Left renal cortex interstitium (tissue), 4 donors: ENCODE results near the gene BHMT. TPM values are rescaled to one million over a fixed set of nuclear protein-coding genes. Genes with fewer than 3 reads are reported as not detected.
"Not testable (repeated sequence)": the region's sequence is repeated elsewhere in the genome, so short reads cannot be mapped to it uniquely, and the experiment has no call there.

Experiments
- DNase-seq, 4 donors: peaks; one replicate each; pipeline ENCODE4 v3.0.0-alpha.2; 2013; ENCODE audit warnings: low read depth in 4 of 4, low spot score in 2 of 4, missing footprints in 1 of 4
- polyA plus RNA-seq, 4 donors: library from polyadenylated mRNA; unstranded; fragments of 120-200 nt; gene quantifications; one replicate each; pipeline ENCODE4 v1.2.1, GENCODE V29; 2013; ENCODE audit not compliant: insufficient read length in 4 of 4

BHMT gene
- polyA plus RNA-seq, 4 donors: 225 to 404 (median 280) TPM

- DNase-seq: no peak
These were observed 1.8 kb upstream of the BHMT start for GRCh38 chr5:79109527-79110492.

GRCh38 chr5:79111960-79112702 lies 522 bp downstream of the BHMT start:
- no peak for DNase-seq

- no peak for DNase-seq
These were observed 1.1 kb downstream of the BHMT start for GRCh38 chr5:79112703-79113058.

- no peak for DNase-seq
These were observed 7.9 kb downstream of the BHMT start for GRCh38 chr5:79119486-79119885.

DNA sequence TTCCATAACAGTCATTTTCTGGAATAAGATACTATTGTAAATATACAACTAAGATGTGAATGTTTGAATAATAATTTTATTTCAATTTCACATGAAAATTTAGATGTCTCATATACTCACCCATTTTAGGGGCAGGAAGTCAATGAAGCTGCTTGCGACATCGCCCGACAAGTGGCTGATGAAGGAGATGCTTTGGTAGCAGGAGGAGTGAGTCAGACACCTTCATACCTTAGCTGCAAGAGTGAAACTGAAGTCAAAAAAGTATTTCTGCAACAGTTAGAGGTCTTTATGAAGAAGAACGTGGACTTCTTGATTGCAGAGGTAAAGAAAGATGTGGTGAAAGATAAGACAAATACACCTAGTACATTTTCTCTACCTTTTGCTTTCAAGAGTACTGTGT lies 8.6 kb downstream of the BHMT start:
- DNase-seq: no peak

DNA sequence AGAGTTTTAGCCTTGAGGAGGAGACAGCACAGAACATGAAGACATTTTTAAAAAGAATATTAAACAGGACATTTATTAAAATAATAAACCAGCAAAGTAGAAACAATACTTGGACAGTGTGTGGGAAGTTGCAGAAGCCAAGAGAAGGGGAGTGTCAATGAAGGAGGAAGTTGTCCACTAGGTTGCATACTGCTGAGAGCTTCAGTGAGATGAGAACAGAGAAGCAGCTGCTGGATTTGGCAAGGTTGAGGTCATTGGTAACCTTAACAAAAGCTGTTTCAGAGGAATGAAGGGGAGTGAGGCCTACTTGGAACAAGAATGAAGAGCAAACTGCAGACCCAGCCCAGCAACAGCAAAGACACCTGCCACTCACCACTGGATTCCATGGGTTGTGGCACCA lies 11.4 kb downstream of the BHMT start:
- no peak for DNase-seq

DNA sequence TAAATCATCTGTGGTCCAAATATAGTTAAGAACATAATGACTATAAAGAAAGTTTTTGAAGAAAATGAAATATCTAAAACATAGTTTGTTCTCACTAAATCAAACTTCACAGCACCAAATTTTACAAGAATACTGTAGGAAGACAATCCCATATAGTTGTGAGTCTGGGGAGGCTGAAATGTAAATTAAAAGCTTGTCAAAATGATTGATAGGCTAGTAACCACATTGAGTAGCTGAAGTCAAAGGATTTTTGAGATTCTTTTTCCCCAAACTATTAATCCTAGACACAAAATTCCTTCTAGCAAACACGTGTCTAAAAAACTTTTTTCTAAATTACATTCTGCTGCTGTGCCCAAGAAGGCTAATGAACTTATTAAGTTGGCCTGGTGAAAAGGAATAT lies 13.0 kb downstream of the BHMT start:
- no peak for DNase-seq

DNA sequence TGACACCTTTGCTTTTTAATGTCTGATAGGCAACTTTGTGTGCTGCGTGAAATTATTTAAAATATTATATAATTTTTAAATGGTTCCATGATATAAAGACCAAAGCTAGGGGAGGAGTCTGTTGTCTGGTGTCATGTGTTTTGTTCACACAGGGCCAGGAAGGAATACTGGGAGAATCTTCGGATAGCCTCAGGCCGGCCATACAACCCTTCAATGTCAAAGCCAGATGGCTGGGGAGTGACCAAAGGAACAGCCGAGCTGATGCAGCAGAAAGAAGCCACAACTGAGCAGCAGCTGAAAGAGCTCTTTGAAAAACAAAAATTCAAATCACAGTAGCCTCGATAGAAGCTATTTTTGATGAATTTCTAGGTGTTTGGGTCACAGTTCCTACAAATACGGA lies 19.2 kb downstream of the BHMT start:
- DNase-seq: no peak

- DNase-seq: peak in 3 of 4 donors; percentile 36 to 38 (median 37)
These were observed 21.6 kb downstream of the BHMT start for GRCh38 chr5:79133121-79133656.

- DNase-seq: peak; percentile 66 to 91 (median 78)
These were observed 22.2 kb downstream of the BHMT start for GRCh38 chr5:79133657-79134451.

DNA sequence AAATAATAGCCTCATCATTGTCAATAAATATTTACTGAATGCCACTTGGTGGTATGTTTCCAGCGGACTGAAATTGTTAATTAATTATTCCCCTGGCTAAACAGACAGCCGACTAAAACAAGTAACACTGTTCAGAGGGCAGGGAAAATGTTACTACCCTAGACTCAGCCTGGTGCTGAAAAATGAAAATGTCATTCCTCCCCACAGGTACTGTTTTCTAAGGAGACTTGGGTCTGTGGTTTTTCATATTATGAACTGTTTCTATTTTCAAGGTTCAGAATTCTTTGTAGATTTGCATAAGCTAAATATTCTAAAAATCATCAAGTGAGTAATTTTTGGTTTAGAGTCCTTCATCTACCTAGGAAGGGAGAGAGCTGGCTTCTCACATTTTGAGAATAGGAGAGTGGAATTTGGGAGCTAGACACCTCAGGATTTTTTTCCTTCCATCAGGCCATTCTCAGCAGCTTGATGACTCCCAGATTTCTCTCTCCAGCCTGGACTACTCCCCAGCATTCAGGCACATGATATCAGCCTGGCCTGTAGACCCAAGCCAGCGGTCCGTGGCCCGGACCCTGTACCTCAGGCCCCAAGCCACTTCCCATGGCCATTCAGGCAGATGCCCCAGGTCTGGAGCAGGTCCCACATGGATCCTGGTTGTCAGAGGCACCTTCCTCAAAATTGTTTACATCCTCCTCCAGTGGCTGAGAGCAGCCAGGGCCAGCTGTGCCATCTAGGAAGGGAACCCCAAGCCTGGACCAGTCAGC lies 24.4 kb downstream of the BHMT start:
- no peak for DNase-seq

DNA sequence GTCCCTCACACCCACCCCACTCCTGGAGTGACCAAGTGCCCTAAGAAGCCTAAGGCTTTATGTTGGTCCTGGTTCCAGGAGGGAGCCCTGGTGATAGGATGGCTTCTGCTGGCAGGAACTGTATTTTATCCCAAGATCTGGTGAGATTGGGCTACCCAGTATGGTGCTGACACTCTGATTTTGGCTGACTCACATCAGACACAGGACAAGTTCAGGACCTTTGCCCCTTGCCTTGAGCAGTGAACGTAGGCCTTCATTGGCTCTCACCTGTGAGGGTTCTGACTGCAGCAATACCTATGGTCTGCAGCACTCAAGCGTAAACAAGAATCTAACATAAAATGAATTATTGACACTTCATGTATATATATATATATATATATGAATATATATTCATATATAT lies 25.0 kb downstream of the BHMT start:
- no peak for DNase-seq

- DNase-seq: no peak
These were observed 28.9 kb downstream of the BHMT start for GRCh38 chr5:79140553-79140952.

DNA sequence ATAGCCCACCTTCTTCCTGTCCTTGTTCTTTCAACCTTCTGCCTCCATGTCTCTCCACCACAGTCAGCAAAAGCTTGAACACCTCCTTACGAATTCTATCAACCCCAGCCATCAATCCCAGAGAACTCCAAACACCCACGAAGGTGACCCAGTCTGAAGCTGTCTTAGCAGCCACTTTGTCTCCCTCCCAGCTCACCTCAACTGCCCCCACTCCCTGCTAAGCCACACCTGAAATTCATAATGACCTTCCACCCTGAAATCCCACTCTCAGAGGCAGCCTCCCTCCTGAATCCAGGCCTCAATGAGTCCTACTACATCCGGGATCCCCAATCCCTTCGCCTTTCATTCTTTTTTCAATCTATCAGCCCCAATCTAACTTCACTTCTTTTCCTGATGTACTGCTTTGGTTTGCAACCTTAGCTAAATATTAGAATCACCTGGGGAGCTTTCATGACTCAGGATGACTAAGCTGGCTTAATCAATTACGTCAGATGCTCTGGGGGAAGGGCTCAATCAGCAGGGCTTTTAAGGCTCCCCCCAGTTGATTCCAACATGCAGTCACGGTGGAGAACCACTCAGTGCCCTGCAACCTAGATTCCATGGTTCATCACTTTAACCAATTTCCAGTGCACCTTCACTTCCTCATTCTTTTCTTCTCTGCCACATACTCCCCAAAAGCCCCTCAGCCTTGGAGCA lies 32.2 kb downstream of the BHMT start:
- no peak for DNase-seq

DNA sequence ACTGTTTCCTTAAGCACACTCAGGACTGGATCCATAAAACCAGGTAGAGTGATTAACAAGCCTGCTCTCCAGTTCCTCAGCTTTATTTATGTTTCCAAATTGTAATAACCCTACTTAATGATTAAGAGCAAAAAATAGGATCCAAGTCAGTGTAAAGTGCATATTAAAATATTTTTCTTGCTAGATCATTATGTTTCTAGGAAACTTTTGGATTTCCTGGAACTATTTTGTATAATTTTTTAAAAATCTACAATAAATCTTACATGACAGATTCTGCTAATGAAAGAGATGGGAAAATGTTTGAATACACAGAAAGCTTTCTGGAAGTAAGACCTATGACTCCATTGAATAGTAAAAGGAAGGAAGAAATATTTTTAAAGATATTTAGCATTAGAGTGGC lies 35.5 kb downstream of the BHMT start:
- DNase-seq: no peak

DNA sequence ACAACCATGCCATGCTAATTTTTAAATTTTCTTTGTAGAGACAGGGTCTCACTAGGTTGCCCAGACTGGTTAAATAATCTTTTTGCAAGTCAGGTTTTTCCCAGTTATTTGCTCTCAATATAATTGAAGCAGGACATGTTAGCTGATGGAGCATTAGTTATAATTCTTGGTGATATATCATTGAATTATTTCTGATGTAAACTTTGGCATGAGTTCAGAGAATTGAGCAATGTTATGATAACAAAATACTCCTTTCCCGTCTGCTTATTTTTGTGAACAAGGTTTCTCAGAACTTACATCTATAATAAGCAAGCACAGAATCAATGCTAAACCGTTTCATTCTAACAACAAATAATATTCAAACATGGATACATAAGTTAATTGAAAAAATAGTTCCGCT lies 37.8 kb downstream of the BHMT start:
- no peak for DNase-seq

DNA sequence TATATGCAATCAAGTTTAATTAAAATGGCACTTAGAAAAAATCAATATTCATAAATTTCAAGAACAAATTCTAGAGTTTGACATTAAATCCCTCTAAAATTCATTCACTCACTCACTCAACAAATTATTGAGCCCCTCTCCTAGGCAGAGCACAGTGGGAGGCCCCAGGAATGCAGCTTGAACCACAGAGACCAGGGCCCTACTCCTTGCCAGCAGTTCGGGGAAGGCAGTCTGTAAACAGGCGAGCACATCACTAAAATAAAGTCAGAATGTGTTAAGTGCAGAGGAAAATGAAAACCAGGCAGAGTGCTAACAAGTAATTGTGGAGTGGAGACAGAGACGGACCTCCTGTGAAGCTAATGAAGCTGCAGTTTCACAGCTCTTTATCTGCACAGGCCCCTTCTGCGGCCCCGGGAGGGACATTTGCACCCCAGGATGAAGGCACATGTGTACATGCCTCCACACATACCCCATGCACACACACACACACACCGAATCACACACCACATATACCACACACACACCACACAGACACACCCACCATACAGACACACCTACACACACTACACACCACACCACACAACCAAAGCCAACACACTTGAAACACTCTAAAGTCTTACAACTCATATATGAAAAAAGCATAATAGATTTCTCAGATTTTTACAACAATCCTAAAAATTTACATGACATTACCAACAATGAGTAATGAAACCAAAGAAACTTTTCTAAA lies 40.5 kb downstream of the BHMT start:
- DNase-seq: no peak

DNA sequence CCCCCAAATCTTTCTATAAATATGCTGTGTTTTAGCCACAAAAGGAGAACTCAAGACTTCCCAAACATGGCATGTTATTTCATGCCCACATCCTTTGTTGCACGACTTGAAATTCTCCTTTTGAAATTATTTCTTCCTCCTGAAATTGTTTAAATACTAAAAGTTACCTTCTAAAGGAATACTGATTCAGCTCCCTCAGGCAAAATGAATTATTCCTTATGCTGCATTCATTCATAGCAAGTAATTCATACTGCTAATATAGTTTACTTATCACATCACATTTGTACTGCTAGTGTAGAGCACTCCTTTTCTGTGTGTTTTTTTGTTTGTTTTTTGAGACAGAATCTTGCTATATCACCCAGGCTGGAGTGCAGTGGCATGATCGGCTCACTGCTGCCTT lies 45.7 kb downstream of the BHMT start:
- DNase-seq: no peak

DNA sequence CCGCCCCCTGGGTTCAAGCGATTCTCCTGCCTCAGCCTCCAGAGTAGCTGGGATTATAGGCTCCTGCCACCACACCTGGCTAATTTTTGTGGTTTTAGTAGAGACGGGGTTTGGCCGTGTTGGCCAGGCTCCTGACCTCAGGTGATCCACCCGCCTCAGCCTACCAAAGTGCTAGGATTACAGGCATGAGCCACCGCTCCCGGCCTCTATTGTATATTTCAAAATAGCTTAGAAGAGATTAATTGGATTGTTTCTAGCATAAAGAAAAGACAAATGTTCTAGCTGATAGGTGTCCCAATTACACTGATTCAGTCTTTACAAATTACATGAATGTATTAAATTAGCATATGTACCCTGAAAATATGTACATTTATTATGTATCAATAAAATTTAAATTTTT lies 50.0 kb downstream of the BHMT start:
- not testable (repeated sequence) for DNase-seq
